HepG2 (cell line): Measurements from ENCODE around the gene GNL3. TPM values are rescaled to one million over a fixed set of nuclear protein-coding genes. Genes with fewer than 3 reads are reported as not detected.

Experiments
- ATAC-seq: fragments of 200-7000 bp; cut with Tn5 transposase; 3 replicates; pipeline ENCODE4 v1.9.1; 2020; ENCODE audit warnings: mild to moderate bottlenecking, moderate library complexity
- BruUV-seq: library from RNA; stranded (reverse); fragments of 400-500 nt; replicated peaks from 2 replicates; lab custom pipeline; 2021; lab: Mats Ljungman, UMichigan
- CTCF ChIA-PET: fragments of 300-600 bp; formaldehyde crosslinking; extraction: SDS; loops from one replicate; lab custom pipeline; 2021; ENCODE audit warnings: low total read pairs, inconsistent platforms, low intra/inter-chr PET ratio; lab: Yijun Ruan, JAX
- POLR2A ChIA-PET: fragments of 350-600 bp; sonication (Branson Sonifier 250); formaldehyde crosslinking; loops from one replicate; lab custom pipeline; 2020; ENCODE audit warnings: antibody characterized with exemption, inconsistent platforms; lab: Yijun Ruan, JAX
- DNase-seq: peaks from one replicate; pipeline ENCODE4 v3.0.0-alpha.2; 2015; ENCODE audit warnings: low spot score
- FAIRE-seq: peaks from 3 replicates; lab custom pipeline; 2011; peaks lifted over from hg19 to GRCh38; lab: Jason Lieb, UNC
- H2AFZ ChIP-seq: one replicate; pipeline ENCODE4 v1.6.1; 2011; ENCODE audit warnings: low read length, inconsistent platforms
- H3K27ac ChIP-seq: fragments of 300-600 bp; 3 replicates; pipeline ENCODE4 v1.8.0; 2011; ENCODE audit warnings: mixed run types, mild to moderate bottlenecking, mixed read lengths, low read length, inconsistent platforms; ENCODE audit not compliant: insufficient read depth; ENCODE audit errors: extremely low read length
- H3K27me3 ChIP-seq, 2 experiments: fragments of 200-600 bp in 1 of 2; 2 replicates in 1 of 2; 3 replicates in 1 of 2; pipeline versions ENCODE4 v1.6.0 to v1.8.0; 2011; ENCODE audit warnings: low read length in 2 of 2, mild to moderate bottlenecking in 2 of 2, moderate library complexity in 2 of 2, inconsistent platforms in 1 of 2; ENCODE audit not compliant: insufficient read depth in 2 of 2, control insufficient read depth in 1 of 2
- H3K36me3 ChIP-seq, 2 experiments: fragments of 200-600 bp in 1 of 2; replicated peaks in 1 of 2; 2 replicates in 1 of 2; 3 replicates in 1 of 2; pipeline versions ENCODE4 v1.5.1 to v1.8.0; 2011; ENCODE audit warnings: low read length in 2 of 2, inconsistent platforms in 1 of 2; ENCODE audit not compliant: insufficient read depth in 2 of 2, control insufficient read depth in 1 of 2
- H3K4me1 ChIP-seq: 2 replicates; pipeline ENCODE4 v1.5.1; 2012; ENCODE audit warnings: low read length, inconsistent platforms; ENCODE audit not compliant: insufficient read depth
- H3K4me2 ChIP-seq: 2 replicates; pipeline ENCODE4 v1.6.0; 2011; ENCODE audit warnings: low read depth, low read length, inconsistent platforms
- H3K4me3 ChIP-seq, 3 experiments: fragments of 200-600 bp in 1 of 3; sonication (generic), shearing (Covaris generic) in 1 of 3; replicated peaks in 1 of 3; 2 replicates each; pipeline ENCODE4 v1.5.1; 2011 to 2016; ENCODE audit warnings: low read length in 3 of 3, inconsistent platforms in 2 of 3, low read depth in 2 of 3, mild to moderate bottlenecking in 2 of 3, control low read depth in 1 of 3, mixed read lengths in 1 of 3; ENCODE audit not compliant: insufficient read depth in 1 of 3
- H3K79me2 ChIP-seq: one replicate; pipeline ENCODE4 v1.6.1; 2011; ENCODE audit warnings: low read length, inconsistent platforms; ENCODE audit not compliant: insufficient read depth
- H3K9ac ChIP-seq: 2 replicates; pipeline ENCODE4 v1.6.0; 2011; ENCODE audit warnings: mild to moderate bottlenecking, low read depth, low read length, inconsistent platforms; ENCODE audit not compliant: insufficient read depth
- H3K9me3 ChIP-seq: 2 replicates; pipeline ENCODE4 v1.5.1; 2012; ENCODE audit warnings: mild to moderate bottlenecking, low read length
- H4K20me1 ChIP-seq: 2 replicates; pipeline ENCODE4 v1.6.0; 2011; ENCODE audit warnings: inconsistent platforms, mild to moderate bottlenecking, low read length, moderate library complexity; ENCODE audit not compliant: insufficient read depth
- FOXM1 ChIP-seq: sonication (generic); formaldehyde crosslinking; IDR thresholded peaks from 2 replicates; pipeline ENCODE4 v1.5.0; 2020; ENCODE audit warnings: missing genetic modification reagents
- HIVEP1 ChIP-seq: sonication (generic); formaldehyde crosslinking; IDR thresholded peaks from 2 replicates; pipeline ENCODE4 v1.4.0; 2020; ENCODE audit warnings: mild to moderate bottlenecking, missing genetic modification reagents
- IRF2 ChIP-seq: IDR thresholded peaks from 2 replicates; pipeline ENCODE4 v1.6.1; 2018; ENCODE audit warnings: missing genetic modification reagents, missing compliant biosample characterization
- NFIC ChIP-seq: IDR thresholded peaks from 2 replicates; pipeline ENCODE4 v1.6.1; 2012; ENCODE audit warnings: mild to moderate bottlenecking, low read length, inconsistent platforms
- U2AF2 ChIP-seq: fragments of 200-400 bp; formaldehyde crosslinking; IDR thresholded peaks from 2 replicates; pipeline ENCODE4 v1.6.1; 2017; ENCODE audit warnings: low read depth, mild to moderate bottlenecking, low read length
- ZBTB20 ChIP-seq: sonication (generic); formaldehyde crosslinking; IDR thresholded peaks from 2 replicates; pipeline ENCODE4 v1.8.1; 2023; ENCODE audit warnings: missing genetic modification reagents, low read depth, mild to moderate bottlenecking, borderline replicate concordance
- ZNF160 ChIP-seq: sonication (generic); formaldehyde crosslinking; IDR thresholded peaks from 2 replicates; pipeline ENCODE4 v1.8.0; 2022; ENCODE audit warnings: mild to moderate bottlenecking, inconsistent platforms, missing genetic modification reagents
- ZNF317 ChIP-seq: sonication (generic); formaldehyde crosslinking; IDR thresholded peaks from 2 replicates; pipeline ENCODE4 v1.5.0; 2020; ENCODE audit warnings: mild to moderate bottlenecking, missing genetic modification reagents
- ZNF44 ChIP-seq: sonication (generic); formaldehyde crosslinking; IDR thresholded peaks from 2 replicates; pipeline ENCODE4 v1.5.1; 2020; ENCODE audit warnings: mild to moderate bottlenecking, missing genetic modification reagents
- ZNF577 ChIP-seq: sonication (generic); formaldehyde crosslinking; IDR thresholded peaks from 2 replicates; pipeline ENCODE4 v1.4.0; 2020; ENCODE audit warnings: mild to moderate bottlenecking, low read depth, missing genetic modification reagents, borderline replicate concordance
- ZNF7 ChIP-seq: IDR thresholded peaks from 2 replicates; pipeline ENCODE4 v1.6.1; 2016; ENCODE audit warnings: missing biosample characterization, missing genetic modification reagents
- WGBS: methylation state at CpG from one replicate; pipeline ENCODE4 v1.1.6; 2017; ENCODE audit warnings: low lambda C conversion rate; 5-methylcytosine and 5-hydroxymethylcytosine counted together
- in situ Hi-C: cut with HindIII; loops from 2 replicates; pipeline ENCODE4 v1.10.0; 2017; ENCODE audit warnings: low pct_unique_long_range_greater_than_20kb; ENCODE audit not compliant: extremely low pct_ligation_motif_present
- intact Hi-C: fragments of 100-400 bp; cut with micrococcal nuclease; formaldehyde crosslinking; loops from one replicate; pipeline ENCODE4 v1.10.0; 2022; ENCODE audit not compliant: unreplicated experiment
- polyA plus RNA-seq, 8 experiments: library from polyadenylated mRNA; depleted of rRNA in 3 of 8; stranded (reverse) in 7 of 8; unstranded in 1 of 8; fragments of >200 nt; fragmentation: Illumina TruSeq in 4 of 8; extraction: Trizol in 4 of 8; gene quantifications; 2 replicates each; pipeline versions ENCODE4 v1.2.1 to v1.2.3, GENCODE V29; 2011 to 2016; ENCODE audit warnings: low read depth in 4 of 8, missing spikeins in 1 of 8, mixed read lengths in 1 of 8; ENCODE audit not compliant: insufficient read depth in 1 of 8
- total RNA-seq, 5 experiments: library from RNA; depleted of rRNA; stranded (reverse); fragments of >200 nt; fragmentation: Illumina TruSeq; extraction: Trizol; gene quantifications; 2 replicates each; pipeline ENCODE4 v1.2.3, GENCODE V29; 2016; ENCODE audit warnings: low read depth in 1 of 5
- TF ChIP-seq, protein P1 (sequence below): IDR thresholded peaks from 2 replicates; pipeline ENCODE4 v1.6.1; 2012; ENCODE audit warnings: low read length, improper control_type of control experiment
- TF ChIP-seq, protein P2 (sequence below): sonication (generic); formaldehyde crosslinking; IDR thresholded peaks from 2 replicates; pipeline ENCODE4 v1.4.0; 2020; ENCODE audit warnings: missing genetic modification reagents
- TF ChIP-seq, protein P3 (sequence below): sonication (generic); formaldehyde crosslinking; IDR thresholded peaks from 2 replicates; pipeline ENCODE4 v1.4.0; 2020; ENCODE audit warnings: missing genetic modification reagents, borderline replicate concordance
- TF ChIP-seq, protein P4 (sequence below): sonication (generic); formaldehyde crosslinking; IDR thresholded peaks from 2 replicates; pipeline ENCODE4 v1.8.0; 2022; ENCODE audit warnings: mild to moderate bottlenecking, missing genetic modification reagents, borderline replicate concordance

The GNL3 gene
- total and polyA plus RNA-seq, 2 of the 13 experiments (the other 11 are each of a cell fraction or from before 2014, with no cell fraction given), result 129 to 257 TPM

DNA sequence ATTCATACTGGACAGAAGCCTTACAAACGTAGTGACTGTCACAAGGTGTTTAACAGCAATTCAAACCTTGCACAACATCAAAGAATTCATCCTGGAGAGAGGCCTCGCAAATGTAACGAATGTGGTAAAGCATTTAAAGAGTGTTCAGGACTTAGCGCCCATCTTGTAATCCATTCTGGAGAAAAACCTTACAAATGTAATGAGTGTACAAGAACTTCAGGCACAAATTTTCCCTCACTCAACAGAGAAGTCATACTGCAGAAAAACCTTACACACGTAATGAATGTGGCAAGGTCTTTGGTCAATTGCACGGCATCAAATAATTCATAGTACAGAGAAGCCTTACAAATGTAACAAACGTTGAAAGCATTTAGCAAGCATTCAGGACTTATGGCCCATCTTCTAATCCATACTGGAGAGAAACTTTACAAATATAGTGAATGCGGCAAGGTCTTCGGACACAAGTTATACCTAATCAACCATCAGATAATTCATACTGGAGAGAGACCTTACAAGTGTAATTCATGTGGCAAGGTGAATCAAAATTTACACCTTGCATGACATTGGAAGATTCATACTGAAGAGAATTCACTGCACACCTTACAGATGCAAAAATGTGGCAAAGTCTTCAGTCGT is 47.5 kb downstream of the GNL3 start:
- Histone ChIP-seq H3K9ac (no peak overlapping the region), H4K20me1 (no peaks in the 10 kb centered on the region), H3K9me3 (peaks cover 2% of the 10 kb centered on the region; the same call in 1 of the 2 replicates), H3K79me2 (no peaks in the 10 kb centered on the region), H3K27me3 (no peaks in the 10 kb centered on the region), H3K36me3 (peaks cover 8 to 45% of the 10 kb centered on the region in 2 experiments; a peak in 4 of 5 replicates), H3K4me3 (no peak overlapping the region), H2AFZ (no peak overlapping the region), H3K27ac (no peak overlapping the region), H3K4me1 (no peaks in the 10 kb centered on the region), H3K4me2 (no peak overlapping the region)
- ChIA-PET CTCF (no interaction called here), POLR2A (no interaction called here)
- ATAC-seq, result no peak
- WGBS, result 92% methylated on average over 10 of the region's 10 CpGs
- intact Hi-C loops (no loop called here), in situ Hi-C loops (no loop called here)
- BruUV-seq, result no TSS peak
- peak; percentile 44 for FAIRE-seq
- DNase-seq, result no peak
- TF ChIP-seq FOXM1 (no peak), ZNF7 (no peak), U2AF2 (no peak), ZNF317 (CRISPR knock-in tag) (no peak), ZNF577 (no peak), ZBTB20 (CRISPR knock-in tag) (no peak), ZNF160 (no peak), NFIC (no peak), IRF2 (CRISPR knock-in tag) (no peak), HIVEP1 (CRISPR knock-in tag) (no peak), ZNF44 (CRISPR knock-in tag) (no peak)
- TF ChIP-seq, protein P1, sequence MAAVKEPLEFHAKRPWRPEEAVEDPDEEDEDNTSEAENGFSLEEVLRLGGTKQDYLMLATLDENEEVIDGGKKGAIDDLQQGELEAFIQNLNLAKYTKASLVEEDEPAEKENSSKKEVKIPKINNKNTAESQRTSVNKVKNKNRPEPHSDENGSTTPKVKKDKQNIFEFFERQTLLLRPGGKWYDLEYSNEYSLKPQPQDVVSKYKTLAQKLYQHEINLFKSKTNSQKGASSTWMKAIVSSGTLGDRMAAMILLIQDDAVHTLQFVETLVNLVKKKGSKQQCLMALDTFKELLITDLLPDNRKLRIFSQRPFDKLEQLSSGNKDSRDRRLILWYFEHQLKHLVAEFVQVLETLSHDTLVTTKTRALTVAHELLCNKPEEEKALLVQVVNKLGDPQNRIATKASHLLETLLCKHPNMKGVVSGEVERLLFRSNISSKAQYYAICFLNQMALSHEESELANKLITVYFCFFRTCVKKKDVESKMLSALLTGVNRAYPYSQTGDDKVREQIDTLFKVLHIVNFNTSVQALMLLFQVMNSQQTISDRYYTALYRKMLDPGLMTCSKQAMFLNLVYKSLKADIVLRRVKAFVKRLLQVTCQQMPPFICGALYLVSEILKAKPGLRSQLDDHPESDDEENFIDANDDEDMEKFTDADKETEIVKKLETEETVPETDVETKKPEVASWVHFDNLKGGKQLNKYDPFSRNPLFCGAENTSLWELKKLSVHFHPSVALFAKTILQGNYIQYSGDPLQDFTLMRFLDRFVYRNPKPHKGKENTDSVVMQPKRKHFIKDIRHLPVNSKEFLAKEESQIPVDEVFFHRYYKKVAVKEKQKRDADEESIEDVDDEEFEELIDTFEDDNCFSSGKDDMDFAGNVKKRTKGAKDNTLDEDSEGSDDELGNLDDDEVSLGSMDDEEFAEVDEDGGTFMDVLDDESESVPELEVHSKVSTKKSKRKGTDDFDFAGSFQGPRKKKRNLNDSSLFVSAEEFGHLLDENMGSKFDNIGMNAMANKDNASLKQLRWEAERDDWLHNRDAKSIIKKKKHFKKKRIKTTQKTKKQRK, result no peak
- TF ChIP-seq, protein P2, sequence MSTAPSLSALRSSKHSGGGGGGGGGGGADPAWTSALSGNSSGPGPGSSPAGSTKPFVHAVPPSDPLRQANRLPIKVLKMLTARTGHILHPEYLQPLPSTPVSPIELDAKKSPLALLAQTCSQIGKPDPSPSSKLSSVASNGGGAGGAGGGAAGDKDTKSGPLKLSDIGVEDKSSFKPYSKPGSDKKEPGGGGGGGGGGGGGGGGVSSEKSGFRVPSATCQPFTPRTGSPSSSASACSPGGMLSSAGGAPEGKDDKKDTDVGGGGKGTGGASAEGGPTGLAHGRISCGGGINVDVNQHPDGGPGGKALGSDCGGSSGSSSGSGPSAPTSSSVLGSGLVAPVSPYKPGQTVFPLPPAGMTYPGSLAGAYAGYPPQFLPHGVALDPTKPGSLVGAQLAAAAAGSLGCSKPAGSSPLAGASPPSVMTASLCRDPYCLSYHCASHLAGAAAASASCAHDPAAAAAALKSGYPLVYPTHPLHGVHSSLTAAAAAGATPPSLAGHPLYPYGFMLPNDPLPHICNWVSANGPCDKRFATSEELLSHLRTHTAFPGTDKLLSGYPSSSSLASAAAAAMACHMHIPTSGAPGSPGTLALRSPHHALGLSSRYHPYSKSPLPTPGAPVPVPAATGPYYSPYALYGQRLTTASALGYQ, result no peak
- TF ChIP-seq, protein P3, sequence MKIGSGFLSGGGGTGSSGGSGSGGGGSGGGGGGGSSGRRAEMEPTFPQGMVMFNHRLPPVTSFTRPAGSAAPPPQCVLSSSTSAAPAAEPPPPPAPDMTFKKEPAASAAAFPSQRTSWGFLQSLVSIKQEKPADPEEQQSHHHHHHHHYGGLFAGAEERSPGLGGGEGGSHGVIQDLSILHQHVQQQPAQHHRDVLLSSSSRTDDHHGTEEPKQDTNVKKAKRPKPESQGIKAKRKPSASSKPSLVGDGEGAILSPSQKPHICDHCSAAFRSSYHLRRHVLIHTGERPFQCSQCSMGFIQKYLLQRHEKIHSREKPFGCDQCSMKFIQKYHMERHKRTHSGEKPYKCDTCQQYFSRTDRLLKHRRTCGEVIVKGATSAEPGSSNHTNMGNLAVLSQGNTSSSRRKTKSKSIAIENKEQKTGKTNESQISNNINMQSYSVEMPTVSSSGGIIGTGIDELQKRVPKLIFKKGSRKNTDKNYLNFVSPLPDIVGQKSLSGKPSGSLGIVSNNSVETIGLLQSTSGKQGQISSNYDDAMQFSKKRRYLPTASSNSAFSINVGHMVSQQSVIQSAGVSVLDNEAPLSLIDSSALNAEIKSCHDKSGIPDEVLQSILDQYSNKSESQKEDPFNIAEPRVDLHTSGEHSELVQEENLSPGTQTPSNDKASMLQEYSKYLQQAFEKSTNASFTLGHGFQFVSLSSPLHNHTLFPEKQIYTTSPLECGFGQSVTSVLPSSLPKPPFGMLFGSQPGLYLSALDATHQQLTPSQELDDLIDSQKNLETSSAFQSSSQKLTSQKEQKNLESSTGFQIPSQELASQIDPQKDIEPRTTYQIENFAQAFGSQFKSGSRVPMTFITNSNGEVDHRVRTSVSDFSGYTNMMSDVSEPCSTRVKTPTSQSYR (CRISPR knock-in tag), result no peak
- TF ChIP-seq, protein P4, sequence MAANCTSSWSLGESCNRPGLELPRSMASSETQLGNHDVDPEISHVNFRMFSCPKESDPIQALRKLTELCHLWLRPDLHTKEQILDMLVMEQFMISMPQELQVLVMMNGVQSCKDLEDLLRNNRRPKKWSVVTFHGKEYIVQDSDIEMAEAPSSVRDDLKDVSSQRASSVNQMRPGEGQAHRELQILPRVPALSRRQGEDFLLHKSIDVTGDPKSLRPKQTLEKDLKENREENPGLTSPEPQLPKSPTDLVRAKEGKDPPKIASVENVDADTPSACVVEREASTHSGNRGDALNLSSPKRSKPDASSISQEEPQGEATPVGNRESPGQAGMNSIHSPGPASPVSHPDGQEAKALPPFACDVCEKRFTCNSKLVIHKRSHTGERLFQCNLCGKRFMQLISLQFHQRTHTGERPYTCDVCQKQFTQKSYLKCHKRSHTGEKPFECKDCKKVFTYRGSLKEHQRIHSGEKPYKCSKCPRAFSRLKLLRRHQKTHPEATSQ, result no peak
